Thyroid gland (tissue), 4 donors: Measurements from ENCODE around the gene FLRT2.

Source experiments
- POLR2A ChIP-seq, 2 donors: fragments of 450-650 bp; IDR thresholded peaks; one replicate each; pipeline ENCODE4 v1.6.1; 2017; ENCODE audit warnings: antibody characterized with exemption in 2 of 2, mild to moderate bottlenecking in 2 of 2, moderate library complexity in 1 of 2
- TF ChIP-seq, protein P1 (sequence below), 6 experiments: fragments of 200-600 bp in 3 of 6; fragments of 450-650 bp in 3 of 6; sonication (generic) in 3 of 6; IDR thresholded peaks; one replicate each; pipeline ENCODE4 v1.5.1; 2016 to 2019; ENCODE audit warnings: antibody characterized with exemption in 6 of 6, mild to moderate bottlenecking in 2 of 6, inconsistent platforms in 1 of 6, moderate library complexity in 1 of 6

DNA sequence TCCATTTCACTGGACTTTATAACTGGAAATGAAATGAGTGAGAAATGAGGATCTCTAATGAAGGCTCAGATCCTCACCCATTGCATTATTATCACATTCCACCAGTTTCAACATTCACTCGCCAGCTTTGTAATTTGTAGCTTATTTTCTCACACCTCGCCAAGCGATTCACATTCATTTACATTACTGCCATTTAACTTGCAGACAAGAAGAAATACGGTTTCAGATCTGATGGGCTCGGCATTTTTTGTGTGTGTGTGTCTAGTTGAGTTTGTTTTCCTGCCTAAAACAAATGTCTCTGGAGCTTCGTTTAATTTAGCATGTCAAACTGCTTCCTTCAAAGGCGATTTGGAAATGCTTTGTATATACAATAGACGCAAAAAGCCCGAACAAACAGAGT is 132.2 kb downstream of the FLRT2 start:
- TF ChIP-seq, protein P1, sequence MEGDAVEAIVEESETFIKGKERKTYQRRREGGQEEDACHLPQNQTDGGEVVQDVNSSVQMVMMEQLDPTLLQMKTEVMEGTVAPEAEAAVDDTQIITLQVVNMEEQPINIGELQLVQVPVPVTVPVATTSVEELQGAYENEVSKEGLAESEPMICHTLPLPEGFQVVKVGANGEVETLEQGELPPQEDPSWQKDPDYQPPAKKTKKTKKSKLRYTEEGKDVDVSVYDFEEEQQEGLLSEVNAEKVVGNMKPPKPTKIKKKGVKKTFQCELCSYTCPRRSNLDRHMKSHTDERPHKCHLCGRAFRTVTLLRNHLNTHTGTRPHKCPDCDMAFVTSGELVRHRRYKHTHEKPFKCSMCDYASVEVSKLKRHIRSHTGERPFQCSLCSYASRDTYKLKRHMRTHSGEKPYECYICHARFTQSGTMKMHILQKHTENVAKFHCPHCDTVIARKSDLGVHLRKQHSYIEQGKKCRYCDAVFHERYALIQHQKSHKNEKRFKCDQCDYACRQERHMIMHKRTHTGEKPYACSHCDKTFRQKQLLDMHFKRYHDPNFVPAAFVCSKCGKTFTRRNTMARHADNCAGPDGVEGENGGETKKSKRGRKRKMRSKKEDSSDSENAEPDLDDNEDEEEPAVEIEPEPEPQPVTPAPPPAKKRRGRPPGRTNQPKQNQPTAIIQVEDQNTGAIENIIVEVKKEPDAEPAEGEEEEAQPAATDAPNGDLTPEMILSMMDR (IDR thresholded peaks at IDR 0.05): no peak
- TF ChIP-seq POLR2A (IDR thresholded peaks at IDR 0.05): no peak
